ENCODE measurements around the gene CA10. TPM values are rescaled to one million over a fixed set of nuclear protein-coding genes. Genes with fewer than 3 reads are reported as not detected.

Gene CA10
- polyA plus RNA-seq, 1 experiment, result not detected

DNA sequence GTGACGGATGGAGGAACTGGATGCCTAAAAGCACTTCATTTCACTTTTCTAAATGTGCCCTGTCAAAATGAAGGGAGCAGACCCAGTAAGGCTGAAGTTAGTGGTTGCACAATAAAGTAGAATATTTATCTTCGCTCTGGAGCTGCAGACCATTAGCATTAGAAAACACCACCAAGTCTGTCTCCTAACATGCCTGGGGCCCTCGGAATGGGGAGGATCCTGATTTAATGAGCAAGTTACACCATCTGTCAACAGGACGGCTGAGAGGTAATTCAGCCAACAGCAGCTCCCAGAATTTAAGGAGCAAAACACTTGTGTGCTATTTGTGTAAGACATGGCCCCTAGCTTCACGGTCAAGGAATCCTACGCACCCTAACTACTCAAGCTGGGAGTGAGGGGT is 22.3 kb downstream of the CA10 start:
- ChIA-PET CTCF (no interaction called here), POLR2A (no interaction called here)
- no peak overlapping the region for H3K27ac ChIP-seq (ENCODE audit: low read depth, low read length)
- no peak overlapping the region for H3K4me3 ChIP-seq (ENCODE audit: low read depth, low read length)
- peaks cover 19% of the 10 kb centered on the region for H3K9me3 ChIP-seq (ENCODE audit: control insufficient read depth, insufficient read depth, low read length)
- no peaks in the 10 kb centered on the region for H3K27me3 ChIP-seq (ENCODE audit: control insufficient read depth, insufficient read depth, low read length)
- no peak for TF ChIP-seq CTCF (IDR thresholded peaks at IDR 0.05; ENCODE audit: low read depth, low read length)
- no peak for DNase-seq (ENCODE audit: low read depth, low spot score)

GRCh38 chr17:52134641-52135040 is 23.9 kb downstream of the CA10 start:
- TF ChIP-seq CTCF (IDR thresholded peaks at IDR 0.05; ENCODE audit: low read depth, low read length), result no peak
- H3K27me3 ChIP-seq (ENCODE audit: control insufficient read depth, insufficient read depth, low read length), result no peaks in the 10 kb centered on the region
- H3K27ac ChIP-seq (ENCODE audit: low read depth, low read length), result no peak overlapping the region
- H3K4me3 ChIP-seq (ENCODE audit: low read depth, low read length), result no peak overlapping the region
- ChIA-PET CTCF (no interaction called here), POLR2A (no interaction called here)
- peaks cover 12% of the 10 kb centered on the region for H3K9me3 ChIP-seq (ENCODE audit: control insufficient read depth, insufficient read depth, low read length)
- no peak for DNase-seq (ENCODE audit: low read depth, low spot score)

DNA sequence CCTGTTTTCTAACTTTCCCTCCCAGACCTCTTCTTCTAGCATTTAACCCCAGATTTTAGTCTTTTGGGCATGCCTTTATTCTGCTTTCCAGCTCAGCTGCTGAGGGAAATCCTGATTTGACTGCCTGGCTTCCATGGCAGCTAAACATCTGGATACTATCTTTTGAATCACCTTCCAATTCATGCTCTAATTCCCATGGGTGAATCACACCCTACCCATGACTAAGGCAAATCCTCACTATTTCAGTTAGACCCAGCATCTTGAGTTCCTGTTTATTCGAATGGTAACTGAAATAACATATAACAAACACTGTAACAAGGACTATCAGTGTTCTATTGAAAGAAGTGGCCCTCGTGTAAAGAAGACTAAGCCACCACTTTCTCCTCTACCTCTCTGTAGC is 29.8 kb downstream of the CA10 start:
- DNase-seq (ENCODE audit: low read depth, low spot score), result no peak
- ChIA-PET POLR2A (no interaction called here), CTCF (no interaction called here)
- Histone ChIP-seq H3K27ac (ENCODE audit: low read depth, low read length) (no peak overlapping the region), H3K27me3 (ENCODE audit: control insufficient read depth, insufficient read depth, low read length) (no peaks in the 10 kb centered on the region), H3K4me3 (ENCODE audit: low read depth, low read length) (no peak overlapping the region), H3K9me3 (ENCODE audit: control insufficient read depth, insufficient read depth, low read length) (peaks cover 11% of the 10 kb centered on the region)
- no peak for TF ChIP-seq CTCF (IDR thresholded peaks at IDR 0.05; ENCODE audit: low read depth, low read length)

DNA sequence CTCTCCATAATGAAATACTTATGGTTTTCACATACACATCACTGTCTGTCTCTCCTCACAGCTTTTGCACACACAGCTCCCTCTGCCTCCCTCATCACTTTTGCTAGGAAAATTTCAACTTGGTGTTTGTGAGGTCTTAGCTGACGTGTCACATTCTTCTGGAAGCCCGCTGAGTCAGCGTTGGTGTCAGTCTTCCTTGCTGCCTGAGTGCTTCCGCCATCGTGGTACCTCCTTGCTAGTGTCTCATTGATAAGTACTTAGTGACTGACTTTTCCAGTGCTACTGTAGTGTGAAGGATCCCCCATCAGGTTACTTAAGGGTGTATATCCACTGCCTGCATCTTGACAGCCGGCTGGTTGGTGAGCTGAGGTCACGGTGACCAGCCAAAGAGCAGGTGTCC is 33.5 kb downstream of the CA10 start:
- CTCF ChIA-PET, result no interaction called here
- H3K27me3 ChIP-seq (ENCODE audit: control insufficient read depth, insufficient read depth, low read length), result no peaks in the 10 kb centered on the region
- POLR2A ChIA-PET, result no interaction called here
- peaks cover 11% of the 10 kb centered on the region; the same call in 1 of the 2 replicates for H3K9me3 ChIP-seq (ENCODE audit: control insufficient read depth, insufficient read depth, low read length)
- no peak for DNase-seq (ENCODE audit: low read depth, low spot score)
- H3K4me3 ChIP-seq (ENCODE audit: low read depth, low read length), result no peak overlapping the region
- no peak for TF ChIP-seq CTCF (IDR thresholded peaks at IDR 0.05; ENCODE audit: low read depth, low read length)
- no peak overlapping the region for H3K27ac ChIP-seq (ENCODE audit: low read depth, low read length)

DNA sequence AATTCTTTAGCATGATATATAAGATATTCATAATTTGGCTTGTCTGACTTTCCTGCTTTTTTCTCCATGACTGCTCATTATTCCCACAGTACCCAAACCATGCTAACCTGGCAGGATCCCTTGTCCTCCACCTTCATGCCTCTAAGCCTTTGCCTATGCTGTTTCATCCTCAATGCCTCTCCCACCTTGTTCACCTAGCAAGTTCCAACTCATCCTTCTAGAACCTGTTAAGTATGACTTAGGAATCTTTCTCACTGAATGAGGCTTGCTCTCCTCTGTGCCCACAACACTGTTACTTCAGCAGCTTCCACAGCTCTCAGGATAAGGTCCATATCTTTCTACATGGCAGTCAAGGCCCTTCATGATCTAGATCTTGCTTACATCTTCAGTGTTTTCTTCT is 34.0 kb downstream of the CA10 start:
- H3K9me3 ChIP-seq (ENCODE audit: control insufficient read depth, insufficient read depth, low read length), result peaks cover 11% of the 10 kb centered on the region; the same call in 1 of the 2 replicates
- DNase-seq (ENCODE audit: low read depth, low spot score), result no peak
- H3K27ac ChIP-seq (ENCODE audit: low read depth, low read length), result no peak overlapping the region
- H3K4me3 ChIP-seq (ENCODE audit: low read depth, low read length), result no peak overlapping the region
- H3K27me3 ChIP-seq (ENCODE audit: control insufficient read depth, insufficient read depth, low read length), result no peaks in the 10 kb centered on the region
- no peak for TF ChIP-seq CTCF (IDR thresholded peaks at IDR 0.05; ENCODE audit: low read depth, low read length)
- CTCF ChIA-PET, result no interaction called here
- POLR2A ChIA-PET, result no interaction called here
